Adrenal gland (tissue), 5 donors: ENCODE data around the gene SYNM.

ENCODE experiments used
- POLR2A ChIP-seq, 2 donors: fragments of 450-650 bp; IDR thresholded peaks; one replicate each; pipeline ENCODE4 v1.6.1; 2017; ENCODE audit warnings: antibody characterized with exemption in 2 of 2, mild to moderate bottlenecking in 2 of 2, moderate library complexity in 1 of 2
- TF ChIP-seq, protein P1 (sequence below), 6 experiments: fragments of 450-650 bp in 4 of 6; fragments of 200-600 bp in 2 of 6; sonication (generic) in 1 of 6; IDR thresholded peaks; 1 replicate in 5 of 6; 2 replicates in 1 of 6; pipeline versions ENCODE4 v1.5.1 to v1.8.0; 2016 to 2021; ENCODE audit warnings: antibody characterized with exemption in 6 of 6, mild to moderate bottlenecking in 2 of 6, moderate library complexity in 1 of 6
- donor health status: DM: no; HTN: no; CAD: no.

DNA sequence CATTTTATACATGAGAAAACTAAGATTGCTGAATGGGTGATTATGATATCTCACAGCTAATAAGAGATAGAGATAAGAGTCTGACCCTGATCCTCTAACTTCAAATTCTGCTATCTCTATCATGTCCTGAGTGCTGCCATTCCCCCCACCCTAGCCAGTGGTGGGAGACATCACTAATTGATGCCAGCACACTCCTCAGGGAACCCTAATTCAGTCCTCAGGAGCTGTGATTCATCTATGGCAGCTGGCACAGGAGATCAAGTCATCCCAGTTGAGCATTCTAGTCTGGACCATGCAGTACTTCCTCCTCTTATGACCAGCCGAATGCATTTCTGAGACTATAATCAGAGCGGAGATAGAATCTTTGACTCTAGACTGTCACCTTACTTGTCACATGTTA lies 71.9 kb downstream of the SYNM start:
- no peak for TF ChIP-seq POLR2A (IDR thresholded peaks at IDR 0.05)
- TF ChIP-seq, protein P1, sequence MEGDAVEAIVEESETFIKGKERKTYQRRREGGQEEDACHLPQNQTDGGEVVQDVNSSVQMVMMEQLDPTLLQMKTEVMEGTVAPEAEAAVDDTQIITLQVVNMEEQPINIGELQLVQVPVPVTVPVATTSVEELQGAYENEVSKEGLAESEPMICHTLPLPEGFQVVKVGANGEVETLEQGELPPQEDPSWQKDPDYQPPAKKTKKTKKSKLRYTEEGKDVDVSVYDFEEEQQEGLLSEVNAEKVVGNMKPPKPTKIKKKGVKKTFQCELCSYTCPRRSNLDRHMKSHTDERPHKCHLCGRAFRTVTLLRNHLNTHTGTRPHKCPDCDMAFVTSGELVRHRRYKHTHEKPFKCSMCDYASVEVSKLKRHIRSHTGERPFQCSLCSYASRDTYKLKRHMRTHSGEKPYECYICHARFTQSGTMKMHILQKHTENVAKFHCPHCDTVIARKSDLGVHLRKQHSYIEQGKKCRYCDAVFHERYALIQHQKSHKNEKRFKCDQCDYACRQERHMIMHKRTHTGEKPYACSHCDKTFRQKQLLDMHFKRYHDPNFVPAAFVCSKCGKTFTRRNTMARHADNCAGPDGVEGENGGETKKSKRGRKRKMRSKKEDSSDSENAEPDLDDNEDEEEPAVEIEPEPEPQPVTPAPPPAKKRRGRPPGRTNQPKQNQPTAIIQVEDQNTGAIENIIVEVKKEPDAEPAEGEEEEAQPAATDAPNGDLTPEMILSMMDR (IDR thresholded peaks at IDR 0.05) = no peak
